ENCODE data around the gene NR2C2. TPM values are rescaled to one million over a fixed set of nuclear protein-coding genes. Genes with fewer than 3 reads are reported as not detected.

Gene NR2C2
- total RNA-seq, 4 donors from 2014 or later, result 55.6 to 84.3 (median 69.1) TPM

DNA sequence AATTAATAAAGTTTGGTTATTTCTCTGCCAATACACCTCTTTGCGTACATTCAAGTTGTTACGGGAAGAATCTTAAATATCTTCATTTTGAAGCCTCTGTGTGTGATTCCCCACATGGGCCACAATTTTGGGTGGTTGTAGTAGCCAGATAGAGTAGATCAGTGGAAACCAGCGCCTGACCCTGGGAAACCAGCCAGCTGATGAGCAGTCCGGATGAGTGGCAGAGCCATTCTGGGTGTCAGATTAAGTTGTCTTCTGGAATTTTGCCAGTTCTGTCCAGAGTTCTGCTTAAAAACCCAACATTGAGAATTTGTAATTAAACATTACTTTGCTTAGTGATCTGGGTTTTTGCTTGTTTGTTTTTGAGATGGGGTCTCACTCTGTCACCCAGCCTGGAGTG lies 68.1 kb downstream of the NR2C2 start:
- Histone ChIP-seq H3K27me3 (no peaks in the 10 kb centered on the region), H3K4me3 (no peak overlapping the region), H3K27ac (no peak overlapping the region), H3K4me1 (no peaks in the 10 kb centered on the region), H3K36me3 (peaks cover 0 to 78% (median 0%) of the 10 kb centered on the region in 3 donors), H3K9me3 (no peaks in the 10 kb centered on the region)
- TF ChIP-seq, protein P1, sequence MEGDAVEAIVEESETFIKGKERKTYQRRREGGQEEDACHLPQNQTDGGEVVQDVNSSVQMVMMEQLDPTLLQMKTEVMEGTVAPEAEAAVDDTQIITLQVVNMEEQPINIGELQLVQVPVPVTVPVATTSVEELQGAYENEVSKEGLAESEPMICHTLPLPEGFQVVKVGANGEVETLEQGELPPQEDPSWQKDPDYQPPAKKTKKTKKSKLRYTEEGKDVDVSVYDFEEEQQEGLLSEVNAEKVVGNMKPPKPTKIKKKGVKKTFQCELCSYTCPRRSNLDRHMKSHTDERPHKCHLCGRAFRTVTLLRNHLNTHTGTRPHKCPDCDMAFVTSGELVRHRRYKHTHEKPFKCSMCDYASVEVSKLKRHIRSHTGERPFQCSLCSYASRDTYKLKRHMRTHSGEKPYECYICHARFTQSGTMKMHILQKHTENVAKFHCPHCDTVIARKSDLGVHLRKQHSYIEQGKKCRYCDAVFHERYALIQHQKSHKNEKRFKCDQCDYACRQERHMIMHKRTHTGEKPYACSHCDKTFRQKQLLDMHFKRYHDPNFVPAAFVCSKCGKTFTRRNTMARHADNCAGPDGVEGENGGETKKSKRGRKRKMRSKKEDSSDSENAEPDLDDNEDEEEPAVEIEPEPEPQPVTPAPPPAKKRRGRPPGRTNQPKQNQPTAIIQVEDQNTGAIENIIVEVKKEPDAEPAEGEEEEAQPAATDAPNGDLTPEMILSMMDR (IDR thresholded peaks at IDR 0.05), result no peak
- TF ChIP-seq POLR2A (IDR thresholded peaks at IDR 0.05), result no peak
- DNase-seq, result no peak

DNA sequence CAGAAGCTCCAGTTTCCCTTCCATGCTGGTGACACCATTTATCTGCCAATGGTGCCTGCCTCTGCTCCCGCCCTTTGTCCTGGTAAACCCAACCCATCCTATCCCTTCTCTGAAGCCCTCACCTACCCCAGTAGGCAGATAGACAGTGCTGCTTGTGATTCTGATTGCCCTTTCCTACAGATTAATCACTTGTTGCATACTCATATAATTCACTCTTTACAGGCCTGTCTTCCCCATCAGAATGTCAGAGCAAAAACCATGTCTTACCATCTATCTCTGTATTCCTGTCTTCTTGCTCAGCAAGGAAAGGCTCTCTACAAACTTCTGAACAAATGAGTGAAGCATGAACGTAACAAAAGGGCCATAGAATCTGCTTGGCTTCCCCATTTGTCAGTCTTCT lies 69.8 kb downstream of the NR2C2 start:
- Histone ChIP-seq H3K9me3 (no peaks in the 10 kb centered on the region), H3K4me3 (no peak overlapping the region), H3K4me1 (no peaks in the 10 kb centered on the region), H3K27ac (no peak overlapping the region), H3K36me3 (peaks cover 0 to 93% (median 0%) of the 10 kb centered on the region in 3 donors), H3K27me3 (no peaks in the 10 kb centered on the region)
- TF ChIP-seq POLR2A (IDR thresholded peaks at IDR 0.05), result no peak
- TF ChIP-seq, protein P1 (IDR thresholded peaks at IDR 0.05), result no peak
- DNase-seq, result no peak

DNA sequence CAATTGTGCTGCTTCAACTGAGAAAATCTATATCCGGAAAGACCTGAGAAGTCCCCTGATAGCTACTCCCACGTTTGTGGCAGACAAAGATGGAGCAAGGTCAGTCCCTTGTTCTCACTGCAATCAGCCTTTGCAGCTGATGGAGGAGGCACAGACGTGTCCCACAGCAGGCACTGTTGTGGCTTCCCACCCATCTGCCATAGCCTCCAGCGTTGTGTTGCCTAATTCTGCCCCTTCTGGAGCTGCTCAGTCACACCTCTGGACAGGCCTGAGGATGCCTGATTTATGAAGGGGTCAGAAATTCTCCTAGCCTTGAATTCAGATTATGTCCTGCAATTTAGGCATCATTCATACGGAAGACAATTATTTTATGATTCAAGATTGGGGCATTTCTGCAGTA lies 75.9 kb downstream of the NR2C2 start:
- Histone ChIP-seq H3K27me3 (no peaks in the 10 kb centered on the region), H3K4me3 (no peak overlapping the region), H3K9me3 (no peaks in the 10 kb centered on the region), H3K4me1 (no peaks in the 10 kb centered on the region), H3K27ac (no peak overlapping the region), H3K36me3 (peaks cover 0 to 99% (median 0%) of the 10 kb centered on the region in 3 donors)
- TF ChIP-seq, protein P1 (IDR thresholded peaks at IDR 0.05), result no peak
- TF ChIP-seq POLR2A (IDR thresholded peaks at IDR 0.05), result no peak
- no peak for DNase-seq

DNA sequence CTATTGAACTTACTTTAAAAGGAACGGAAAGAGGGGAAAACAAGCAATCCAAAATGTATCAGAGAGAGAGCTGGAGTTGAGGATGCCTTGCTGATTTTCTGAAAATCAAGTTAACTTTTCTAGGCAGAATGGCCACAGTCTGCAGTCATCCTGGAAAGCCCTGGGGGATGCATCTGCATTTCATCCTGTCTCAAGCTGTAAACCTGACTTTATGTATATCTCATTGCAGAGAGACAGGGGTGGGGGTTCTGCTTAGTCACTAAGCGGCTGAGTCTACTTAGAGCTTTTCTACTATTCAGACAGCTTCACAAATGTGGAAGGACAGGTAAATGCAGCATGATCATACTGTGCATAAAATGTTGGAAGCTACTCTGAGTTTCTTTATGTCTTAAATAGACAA lies 76.3 kb downstream of the NR2C2 start:
- Histone ChIP-seq H3K27me3 (no peaks in the 10 kb centered on the region), H3K4me1 (no peaks in the 10 kb centered on the region), H3K36me3 (peaks cover 0 to 99% (median 0%) of the 10 kb centered on the region in 3 donors), H3K27ac (no peak overlapping the region), H3K4me3 (no peak overlapping the region), H3K9me3 (no peaks in the 10 kb centered on the region)
- DNase-seq, result no peak
- TF ChIP-seq, protein P1 (IDR thresholded peaks at IDR 0.05), result no peak
- no peak for TF ChIP-seq POLR2A (IDR thresholded peaks at IDR 0.05)

DNA sequence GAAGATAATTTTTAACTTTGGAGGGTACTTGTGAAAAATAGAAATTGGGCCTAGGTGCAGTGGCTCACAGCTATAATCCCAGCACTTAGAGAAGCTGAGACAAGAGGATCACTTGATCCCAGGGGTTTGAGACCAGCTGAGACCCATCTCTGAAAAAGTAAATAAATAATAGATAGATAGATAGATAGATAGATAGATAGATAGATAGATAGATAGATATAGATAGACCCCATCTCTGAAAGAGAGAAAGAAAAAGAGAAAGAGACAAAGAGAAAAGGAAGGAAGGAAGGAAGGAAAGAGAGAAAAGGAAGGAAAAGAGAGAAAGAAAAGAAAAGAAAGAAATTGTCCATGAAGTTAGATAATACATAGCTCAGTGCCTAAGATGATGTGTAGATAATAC lies 82.2 kb downstream of the NR2C2 start:
- Histone ChIP-seq H3K36me3 (peaks cover 0 to 98% (median 0%) of the 10 kb centered on the region in 3 donors), H3K4me1 (no peaks in the 10 kb centered on the region)

More for the DNA sequence above, 82.2 kb downstream of the NR2C2 start:
- H3K27me3 ChIP-seq, result no peaks in the 10 kb centered on the region
- H3K9me3 ChIP-seq, result no peaks in the 10 kb centered on the region
- no peak for TF ChIP-seq POLR2A (IDR thresholded peaks at IDR 0.05)
- TF ChIP-seq, protein P1 (IDR thresholded peaks at IDR 0.05), result no peak
- H3K4me3 ChIP-seq, result no peak overlapping the region
- DNase-seq, result no peak
- no peak overlapping the region for H3K27ac ChIP-seq
